ENCODE measurements around the gene MYH7B.

MYH7B gene

GRCh38 chr20:34955231-34956040 lies at the start of gene MYH7B, which contains the start of gene GSS:
Gene MYH7B, plus strand, starts transcription at chr20:34955868. Its CDS starts 22,138 bp downstream, at chr20:34978006.
Gene GSS, minus strand, starts transcription at chr20:34955806. Its CDS starts 3,954 bp downstream, at chr20:34951852.
- DNase-seq = peak; percentile 92 to 94

DNA sequence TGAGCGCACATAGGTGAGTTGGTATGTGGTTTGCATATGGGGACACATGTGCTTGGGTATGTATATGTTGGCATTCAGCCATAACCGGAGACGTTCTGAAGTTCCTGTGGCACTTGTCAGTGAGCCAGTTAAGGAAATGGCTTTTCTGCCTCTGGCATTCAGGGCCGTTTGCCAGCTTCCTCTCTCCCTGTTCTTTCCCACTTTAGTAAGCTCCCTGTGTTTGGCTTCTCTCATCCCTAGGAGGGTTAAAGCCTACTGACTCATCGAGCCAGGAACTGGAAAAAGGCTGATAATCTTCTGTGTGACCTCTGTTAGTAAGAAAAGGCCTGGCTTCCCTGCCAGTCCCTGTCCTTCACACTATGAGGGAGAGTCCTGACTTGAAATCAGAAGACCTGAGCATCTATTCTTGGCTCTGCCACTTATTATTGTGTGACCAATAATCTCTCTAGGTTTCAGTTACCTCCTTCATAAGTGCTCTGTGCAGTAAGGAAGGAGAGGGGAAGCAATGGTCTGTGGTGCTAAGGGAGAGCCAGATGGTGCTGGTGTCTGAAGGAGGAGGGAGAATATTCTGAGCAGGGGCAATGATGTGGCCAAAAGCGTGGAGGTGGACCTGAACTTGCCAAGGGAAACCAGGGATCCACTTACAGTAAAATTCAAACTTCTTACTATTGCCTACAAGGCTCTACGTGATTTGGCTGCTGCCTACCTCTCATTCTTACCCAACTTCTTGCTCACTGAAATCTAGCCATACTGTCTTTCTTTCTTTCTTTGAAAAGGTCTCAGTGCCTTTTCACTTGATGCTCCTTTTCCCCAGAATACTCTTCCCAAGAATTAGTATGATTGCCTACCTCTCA lies 47.8 kb upstream of the MYH7B start:
- DNase-seq = peak; percentile 36 to 46

DNA sequence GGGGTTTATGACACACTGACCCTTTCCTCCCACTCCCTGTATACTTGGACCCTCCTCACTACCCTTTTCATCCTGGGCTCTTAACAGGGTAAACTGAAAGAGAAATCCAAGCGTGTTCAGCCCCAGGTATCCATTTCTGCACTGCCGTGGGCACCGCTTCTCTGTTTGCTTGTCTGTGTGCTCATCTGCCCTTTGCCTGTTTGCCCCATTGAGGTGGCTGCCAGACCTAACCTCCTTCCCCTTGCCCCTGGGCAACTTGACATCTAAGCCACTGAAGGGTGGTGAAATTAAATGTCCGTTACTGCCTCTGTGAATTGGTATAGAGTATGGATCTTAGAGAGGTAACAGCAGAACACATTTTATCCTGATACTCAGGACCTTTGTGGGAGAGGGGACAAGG lies 40.5 kb upstream of the MYH7B start:
- DNase-seq = no peak

DNA sequence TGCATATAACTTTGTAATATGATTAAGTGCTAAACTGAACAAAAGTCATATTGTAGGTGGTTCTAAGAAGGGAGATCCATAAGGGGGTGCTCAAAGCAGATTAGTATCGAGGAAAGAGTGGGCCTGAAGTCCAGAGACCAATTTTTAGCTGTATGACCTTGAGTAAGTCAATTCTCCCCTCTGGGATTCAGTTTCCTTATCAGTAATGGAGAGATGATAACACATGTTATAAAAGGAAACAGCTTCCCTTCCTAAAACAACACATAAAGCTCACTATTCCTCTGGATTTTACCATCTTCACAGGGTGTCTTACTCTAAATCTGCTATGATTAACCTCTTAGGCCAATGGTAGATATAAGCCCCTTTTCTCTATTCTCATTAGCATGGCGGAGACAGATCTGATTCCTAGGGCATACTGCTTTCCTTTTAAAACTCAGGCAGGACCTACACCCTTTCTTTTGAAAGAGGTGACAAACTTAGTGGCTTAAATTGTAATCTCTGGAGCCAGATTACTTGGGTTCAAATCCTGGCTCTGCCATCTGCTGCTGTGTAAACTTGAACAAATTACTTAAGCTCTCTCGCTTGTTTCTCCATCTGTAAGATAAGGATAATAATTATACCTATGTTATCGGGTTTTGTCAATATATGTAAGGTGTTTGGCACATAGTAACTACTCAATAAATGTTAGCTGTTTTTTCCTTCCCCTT lies 39.8 kb upstream of the MYH7B start:
- no peak for DNase-seq

DNA sequence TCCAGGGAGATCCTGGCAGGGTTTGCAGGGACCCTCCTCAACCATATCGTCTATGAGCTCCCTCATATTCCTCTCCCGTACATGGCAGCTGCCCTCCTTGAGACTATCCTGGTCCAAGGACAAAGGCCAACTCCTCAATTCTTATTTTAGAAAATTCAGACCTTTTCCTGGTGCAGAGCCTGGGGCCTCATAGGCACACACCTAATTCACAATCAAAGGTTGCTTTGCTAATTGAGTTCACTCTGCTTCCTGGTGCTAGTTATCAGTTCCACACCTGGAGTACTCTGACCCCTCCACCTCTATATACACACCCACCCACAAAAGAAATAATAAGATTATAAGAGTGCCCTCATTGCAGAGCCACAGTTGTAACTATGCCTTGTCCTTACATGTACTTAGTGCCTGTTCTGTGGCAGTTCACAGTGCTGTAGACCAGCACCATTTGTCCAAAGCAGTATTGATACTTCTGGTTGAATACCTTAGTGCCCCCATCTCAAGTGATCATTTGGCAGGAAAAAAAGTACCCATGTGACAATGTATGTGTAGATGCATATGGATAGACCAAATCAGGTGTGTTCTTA lies 38.8 kb upstream of the MYH7B start:
- no peak for DNase-seq

DNA sequence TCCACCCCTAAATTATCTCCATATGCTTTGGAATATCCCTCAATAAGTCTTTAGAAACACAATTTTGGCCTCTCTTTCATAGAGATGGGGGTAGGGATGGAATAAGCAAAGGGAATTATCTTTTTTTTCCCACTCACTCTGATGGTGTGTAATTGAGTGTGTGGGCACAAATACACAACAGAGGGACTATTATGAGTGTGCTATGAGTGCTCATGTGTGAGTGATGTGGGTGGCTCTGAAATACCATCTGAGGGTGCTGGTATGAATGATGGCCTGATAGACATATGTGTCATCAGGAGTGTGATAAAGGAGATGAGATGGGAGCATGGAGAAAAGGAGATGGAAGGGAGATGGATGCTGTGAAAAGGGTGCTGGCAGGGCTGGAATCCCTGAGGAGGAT lies 35.6 kb upstream of the MYH7B start:
- DNase-seq = no peak

DNA sequence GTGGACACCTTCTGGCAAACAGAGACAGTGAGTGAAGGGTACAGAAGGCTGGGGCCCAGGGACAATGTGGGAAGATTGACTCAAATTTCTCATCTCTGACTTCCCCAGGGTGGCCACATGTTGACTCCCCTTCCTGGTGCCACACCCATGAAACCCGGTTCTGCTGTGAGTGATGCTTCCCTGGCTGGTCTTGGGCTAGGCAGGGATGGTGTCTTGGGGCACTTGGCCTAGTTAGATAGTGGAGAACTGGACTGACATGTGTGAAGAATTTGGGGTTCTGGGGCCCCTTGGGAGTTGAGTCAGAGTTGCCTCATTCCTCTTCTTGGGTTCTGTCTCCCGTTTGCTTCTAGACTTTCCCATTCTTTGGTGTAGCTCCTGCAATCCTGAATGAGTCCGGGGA lies 34.2 kb upstream of the MYH7B start:
- DNase-seq = no peak

DNA sequence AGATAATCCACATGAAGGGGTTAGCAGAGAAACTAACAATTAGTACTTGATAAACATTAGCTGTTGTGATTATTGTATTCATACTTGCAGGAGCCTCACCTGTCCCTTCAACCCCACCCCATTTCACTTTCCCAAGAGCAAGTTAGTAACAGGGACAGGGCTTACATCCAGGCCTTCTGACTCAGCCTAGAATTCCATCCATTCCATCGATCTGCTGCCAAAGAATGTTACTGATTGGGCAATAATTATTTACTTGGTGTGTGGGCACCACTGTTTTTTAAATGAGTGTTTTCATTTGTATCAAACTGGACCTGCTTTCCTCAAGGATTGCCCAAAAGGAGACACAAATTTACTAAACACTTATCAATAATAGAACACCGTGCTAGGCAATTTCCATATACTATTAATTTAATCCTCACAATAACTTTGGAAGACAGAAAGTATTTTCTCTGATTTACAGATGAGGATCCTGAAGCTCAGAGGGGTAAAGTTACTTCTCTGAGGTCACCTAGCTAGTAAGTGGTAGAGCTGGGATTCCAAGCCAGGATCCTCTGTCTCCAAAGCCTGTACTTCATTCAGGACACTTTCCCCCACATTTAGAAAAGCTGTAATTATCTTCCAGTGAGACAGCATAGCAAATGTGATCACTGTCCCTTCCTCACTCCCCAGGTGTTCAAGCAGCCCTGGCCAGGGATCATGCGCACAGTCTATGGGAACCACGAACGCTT lies 32.9 kb upstream of the MYH7B start:
- no peak for DNase-seq

GRCh38 chr20:34923414-34923813 lies 32.3 kb upstream of the MYH7B start:
- no peak for DNase-seq

DNA sequence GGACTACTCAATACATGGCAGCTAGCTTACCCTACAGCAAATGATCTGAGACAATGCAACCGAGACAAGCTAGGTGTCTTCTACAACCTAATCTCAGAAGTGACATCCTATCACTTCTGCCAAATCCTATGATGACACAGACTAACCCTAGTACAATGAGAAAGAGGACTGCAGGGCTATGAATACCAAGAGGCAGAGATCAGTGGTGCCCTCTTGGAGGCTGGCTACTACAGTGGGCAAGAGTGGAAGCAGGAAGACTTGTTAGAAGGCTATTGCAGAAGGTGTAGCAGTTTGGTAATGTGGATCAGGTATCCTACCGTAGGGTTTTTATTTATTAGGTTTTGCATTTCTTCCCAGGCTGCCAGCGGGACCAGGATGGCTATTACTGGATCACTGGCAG lies 30.3 kb upstream of the MYH7B start:
- no peak for DNase-seq

DNA sequence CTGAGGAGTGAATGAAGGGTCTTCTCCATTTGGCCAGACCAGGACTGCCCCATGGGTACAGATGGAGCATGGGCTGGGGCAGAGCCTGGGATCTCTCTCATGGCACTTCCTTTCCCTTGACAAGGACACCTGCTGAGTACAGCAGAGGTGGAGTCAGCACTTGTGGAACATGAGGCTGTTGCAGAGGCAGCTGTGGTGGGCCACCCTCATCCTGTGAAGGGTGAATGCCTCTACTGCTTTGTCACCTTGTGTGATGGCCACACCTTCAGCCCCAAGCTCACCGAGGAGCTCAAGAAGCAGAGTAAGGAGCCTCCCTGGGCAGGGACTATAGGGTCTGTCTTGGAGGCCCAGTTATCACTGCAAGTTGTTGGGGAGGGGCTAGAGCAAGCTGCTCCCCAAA lies 29.7 kb upstream of the MYH7B start:
- DNase-seq = no peak

GRCh38 chr20:34926581-34926980 lies 29.1 kb upstream of the MYH7B start:
- no peak for DNase-seq

- DNase-seq = no peak
These were observed 27.9 kb upstream of the MYH7B start for GRCh38 chr20:34927736-34928135.

DNA sequence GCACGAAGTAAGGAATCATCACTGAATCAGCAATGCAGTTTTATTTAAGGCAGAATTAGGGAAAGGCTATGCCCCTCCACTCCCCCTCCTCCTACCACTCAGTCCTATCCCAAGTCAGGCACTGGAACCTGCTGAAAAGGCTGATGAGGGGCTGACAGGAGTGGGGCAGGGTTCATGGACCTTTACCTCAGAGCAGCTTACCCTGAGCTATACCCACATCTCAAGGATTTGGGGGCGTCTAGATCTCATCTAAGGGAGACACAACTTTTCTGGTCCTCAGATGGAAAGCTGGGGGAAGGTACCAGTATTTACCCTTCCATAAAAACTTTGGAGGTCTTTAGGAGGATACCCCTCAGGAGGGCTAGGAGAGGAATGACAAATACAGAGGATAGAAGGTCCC lies 27.3 kb upstream of the MYH7B start:
- DNase-seq = no peak

DNA sequence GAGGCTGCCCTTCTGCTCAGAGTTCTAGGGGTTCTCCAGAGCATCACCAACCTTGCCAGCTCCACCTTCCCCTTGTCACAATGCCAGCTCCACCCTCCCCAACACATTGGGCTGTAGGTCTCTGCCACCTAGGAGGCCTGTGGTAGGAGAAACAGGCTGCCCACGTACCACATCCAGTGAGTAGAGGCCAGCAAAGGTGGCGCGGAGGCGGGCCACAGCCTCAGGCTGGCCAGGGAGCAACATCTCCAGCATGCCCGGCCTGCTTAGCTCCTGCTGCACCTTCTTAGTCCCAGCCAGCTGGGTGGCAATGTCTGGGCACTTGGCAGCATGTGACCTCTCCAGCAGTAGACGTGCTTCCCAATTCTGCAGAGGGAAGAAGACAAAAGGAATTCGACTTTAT lies 23.9 kb upstream of the MYH7B start:
- no peak for DNase-seq

DNA sequence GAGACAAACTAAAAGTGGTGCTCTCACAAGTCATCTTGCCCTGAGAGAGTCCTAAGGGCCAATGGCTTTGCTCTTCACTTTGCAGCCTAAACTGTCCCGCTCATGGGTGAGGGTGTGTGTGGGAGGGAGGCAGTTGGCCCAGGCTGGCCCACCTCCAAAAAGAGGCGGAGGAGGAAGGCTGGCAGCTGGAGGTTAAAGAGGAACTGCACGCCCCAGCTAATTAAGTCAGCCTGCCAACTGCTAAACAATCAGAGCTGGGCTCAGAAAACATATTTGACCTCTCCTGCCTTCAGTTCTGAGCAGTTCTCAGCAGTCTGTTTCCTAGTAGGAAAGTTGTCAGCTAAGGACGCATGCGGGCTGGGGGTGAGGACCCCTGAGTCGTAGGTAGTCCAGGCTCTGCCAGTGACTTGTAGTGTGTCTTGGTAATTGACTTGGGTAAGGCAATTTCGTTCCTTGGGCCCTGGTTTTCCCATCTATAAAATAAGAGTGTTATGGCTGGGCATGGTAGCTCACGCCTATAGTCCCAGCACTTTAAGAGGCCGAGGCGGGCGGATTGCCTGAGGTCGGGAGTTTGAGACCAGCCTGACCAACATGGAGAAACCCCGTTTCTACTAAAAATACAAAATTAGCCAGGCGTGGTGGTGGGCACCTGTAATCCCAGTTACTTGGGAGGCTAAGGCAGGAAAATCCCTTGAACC lies 17.1 kb upstream of the MYH7B start:
- DNase-seq = peak; percentile 88 to 91

DNA sequence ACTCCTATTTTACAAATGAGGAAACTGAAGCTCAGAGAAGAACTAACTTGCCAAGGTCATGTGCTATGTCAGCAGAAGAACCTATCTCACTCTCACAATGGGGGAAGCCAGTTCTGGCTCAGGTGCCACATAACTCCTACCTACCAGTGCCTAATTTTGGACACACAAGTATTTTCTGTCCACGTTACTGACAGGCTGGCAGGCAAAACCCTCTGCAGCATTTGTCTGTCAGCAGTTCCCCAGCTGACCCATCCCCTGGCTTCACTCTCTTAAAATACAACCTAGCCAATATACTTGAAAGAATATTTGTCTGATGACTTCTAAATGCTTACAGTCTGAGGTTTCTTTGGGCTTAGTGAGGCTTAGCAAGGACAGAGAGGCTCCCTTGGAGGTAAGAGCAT lies 15.6 kb upstream of the MYH7B start:
- peak in 1 of 2 experiments; percentile 33 for DNase-seq

DNA sequence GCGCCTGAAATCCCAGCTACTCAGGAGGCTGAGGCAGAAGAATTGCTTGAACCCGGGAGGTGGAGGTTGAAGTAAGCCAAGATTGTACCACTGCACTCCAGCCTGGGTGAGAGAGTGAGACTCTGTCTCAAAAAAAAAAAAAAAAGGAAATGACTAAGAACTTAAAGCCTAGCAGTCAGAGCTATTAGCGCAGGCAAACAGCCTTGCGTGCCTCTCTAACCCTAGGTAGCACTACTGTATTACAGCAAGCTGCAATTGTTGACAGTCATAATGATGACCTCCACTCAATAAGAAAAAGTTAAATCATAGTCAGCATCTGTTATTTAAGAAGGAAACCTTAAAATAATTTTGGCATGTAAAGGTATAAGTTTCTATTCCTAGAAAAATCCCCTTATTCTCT lies 14.4 kb upstream of the MYH7B start:
- peak; percentile 4 to 25 for DNase-seq

- DNase-seq = no peak
These were observed 13.4 kb upstream of the MYH7B start for GRCh38 chr20:34942301-34942700.

DNA sequence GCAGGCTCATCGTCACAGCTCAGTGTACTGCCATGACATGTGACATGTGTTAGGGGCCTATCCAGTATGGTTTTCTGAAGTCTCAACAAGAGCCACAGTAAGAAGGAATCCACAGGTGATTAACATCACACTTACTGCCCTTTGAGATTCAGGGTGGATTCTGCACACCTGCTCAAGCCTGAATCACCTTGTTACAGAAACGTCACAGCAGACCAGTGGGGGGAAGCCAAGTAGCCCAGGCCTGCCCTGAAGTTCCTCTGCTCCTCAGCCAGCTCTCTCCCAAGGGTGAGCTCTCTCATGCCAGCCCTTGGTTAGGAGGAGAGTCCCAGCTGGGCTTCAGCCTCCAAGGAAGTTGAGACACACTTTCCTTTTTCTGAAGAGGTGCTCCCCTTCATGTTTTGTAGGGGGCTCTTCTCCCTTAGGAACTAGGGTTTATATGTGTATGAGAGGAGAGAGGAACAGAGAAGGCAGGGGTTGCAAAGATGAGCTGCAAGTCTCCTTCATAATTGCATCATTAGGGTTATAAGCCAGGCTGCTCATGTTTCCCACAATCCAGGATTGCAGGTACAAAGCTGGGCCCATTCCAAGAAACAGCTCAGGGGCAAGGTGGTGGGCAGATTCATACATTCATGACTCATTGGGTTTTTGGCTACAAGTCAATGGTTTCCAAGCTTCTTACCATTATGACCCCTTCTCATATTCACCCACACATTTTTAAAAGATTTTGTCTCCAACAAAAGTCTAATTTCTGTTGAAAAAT lies 11.7 kb upstream of the MYH7B start:
- no peak for DNase-seq
